RWPE2 (cell line): Measurements from ENCODE around the gene MLPH.
"Not testable (repeated sequence)": the region's sequence is repeated elsewhere in the genome, so short reads cannot be mapped to it uniquely, and the experiment has no call there.

Source experiments
- ATAC-seq: fragments of 200-7000 bp; cut with Tn5 transposase; 3 replicates; pipeline ENCODE4 v1.9.1; 2021; ENCODE audit warnings: low read depth
- DNase-seq: peaks from one replicate; pipeline ENCODE4 v3.0.0-alpha.2; 2020; ENCODE audit warnings: low spot score
- H3K27ac ChIP-seq: fragments of 450-650 bp; 2 replicates; pipeline ENCODE4 v1.5.1; 2017; ENCODE audit warnings: mild to moderate bottlenecking; ENCODE audit not compliant: poor library complexity, severe bottlenecking
- H3K27me3 ChIP-seq: fragments of 250-450 bp; sonication (Bioruptor Pico); 2 replicates; pipeline ENCODE4 v1.5.1; 2021; ENCODE audit warnings: mild to moderate bottlenecking, moderate library complexity; ENCODE audit not compliant: insufficient read depth, poor library complexity, severe bottlenecking
- H3K36me3 ChIP-seq: fragments of 250-450 bp; sonication (Bioruptor Pico); 2 replicates; pipeline ENCODE4 v1.5.1; 2020; ENCODE audit warnings: low read depth, mild to moderate bottlenecking, moderate library complexity
- H3K4me1 ChIP-seq: fragments of 250-450 bp; sonication (Bioruptor Pico); 2 replicates; pipeline ENCODE4 v1.5.1; 2021; ENCODE audit warnings: mild to moderate bottlenecking, moderate library complexity; ENCODE audit not compliant: insufficient read depth, poor library complexity, severe bottlenecking
- H3K4me3 ChIP-seq: fragments of 250-450 bp; sonication (Bioruptor Pico); 2 replicates; pipeline ENCODE4 v1.5.1; 2021; ENCODE audit warnings: mild to moderate bottlenecking, moderate library complexity; ENCODE audit not compliant: severe bottlenecking
- H3K9me3 ChIP-seq: fragments of 250-450 bp; sonication (Bioruptor Pico); 2 replicates; pipeline ENCODE4 v1.5.1; 2021; ENCODE audit warnings: mild to moderate bottlenecking, moderate library complexity; ENCODE audit not compliant: severe bottlenecking
- CTCF ChIP-seq: fragments of 450-650 bp; IDR thresholded peaks from one replicate; pipeline ENCODE4 v1.5.1; 2017; ENCODE audit warnings: mild to moderate bottlenecking, moderate library complexity; ENCODE audit not compliant: poor library complexity, severe bottlenecking

The MLPH gene

GRCh38 chr2:237464757-237465391 is 22.2 kb upstream of the MLPH start:
- ATAC-seq (peak; percentile 31; the same call in 1 of the 3 replicates), DNase-seq (no peak)
- Histone ChIP-seq H3K4me1 (peaks cover 23% of the 10 kb centered on the region), H3K4me3 (no peak overlapping the region), H3K27ac (peak overlapping the region; percentile 81), H3K36me3 (no peaks in the 10 kb centered on the region), H3K9me3 (no peaks in the 10 kb centered on the region), H3K27me3 (no peaks in the 10 kb centered on the region)
- no peak for TF ChIP-seq CTCF

- H3K4me1 ChIP-seq, result peaks cover 16% of the 10 kb centered on the region
- no peaks in the 10 kb centered on the region for H3K27me3 ChIP-seq
- H3K9me3 ChIP-seq, result no peaks in the 10 kb centered on the region
- peak overlapping the region; percentile 81 for H3K27ac ChIP-seq
- TF ChIP-seq CTCF, result no peak
- ATAC-seq, result peak; percentile 99
- no peaks in the 10 kb centered on the region for H3K36me3 ChIP-seq
- H3K4me3 ChIP-seq, result no peak overlapping the region
- DNase-seq, result peak; percentile 83
These were observed 21.4 kb upstream of the MLPH start for GRCh38 chr2:237465515-237466148.

GRCh38 chr2:237466211-237466610 is 20.8 kb upstream of the MLPH start:
- Histone ChIP-seq H3K27ac (peak overlapping the region; percentile 81), H3K4me1 (peaks cover 16% of the 10 kb centered on the region), H3K27me3 (no peaks in the 10 kb centered on the region), H3K9me3 (no peaks in the 10 kb centered on the region), H3K4me3 (no peak overlapping the region), H3K36me3 (no peaks in the 10 kb centered on the region)
- ATAC-seq (no peak), DNase-seq (no peak)
- no peak for TF ChIP-seq CTCF

GRCh38 chr2:237467447-237468179 is 19.4 kb upstream of the MLPH start:
- H3K27me3 ChIP-seq, result no peaks in the 10 kb centered on the region
- H3K27ac ChIP-seq, result no peak overlapping the region
- H3K4me3 ChIP-seq, result no peak overlapping the region
- no peak for ATAC-seq
- no peaks in the 10 kb centered on the region for H3K36me3 ChIP-seq
- no peak for DNase-seq
- H3K9me3 ChIP-seq, result no peaks in the 10 kb centered on the region
- H3K4me1 ChIP-seq, result peaks cover 16% of the 10 kb centered on the region
- no peak for TF ChIP-seq CTCF

- H3K9me3 ChIP-seq, H3K4me3 ChIP-seq, H3K36me3 ChIP-seq, DNase-seq, ATAC-seq, H3K27ac ChIP-seq, H3K27me3 ChIP-seq: not testable (repeated sequence)
- H3K4me1 ChIP-seq, result peaks cover 20% of the 10 kb centered on the region
These were observed 17.6 kb upstream of the MLPH start for GRCh38 chr2:237469410-237469809.
